Measurements from ENCODE around the gene KREMEN2. TPM values are rescaled to one million over a fixed set of nuclear protein-coding genes. Genes with fewer than 3 reads are reported as not detected.

Gene KREMEN2
- total and polyA plus RNA-seq, 2 of the 4 experiments (the other 2 are of a cell fraction) = 0.03 TPM; not detected in 1

DNA sequence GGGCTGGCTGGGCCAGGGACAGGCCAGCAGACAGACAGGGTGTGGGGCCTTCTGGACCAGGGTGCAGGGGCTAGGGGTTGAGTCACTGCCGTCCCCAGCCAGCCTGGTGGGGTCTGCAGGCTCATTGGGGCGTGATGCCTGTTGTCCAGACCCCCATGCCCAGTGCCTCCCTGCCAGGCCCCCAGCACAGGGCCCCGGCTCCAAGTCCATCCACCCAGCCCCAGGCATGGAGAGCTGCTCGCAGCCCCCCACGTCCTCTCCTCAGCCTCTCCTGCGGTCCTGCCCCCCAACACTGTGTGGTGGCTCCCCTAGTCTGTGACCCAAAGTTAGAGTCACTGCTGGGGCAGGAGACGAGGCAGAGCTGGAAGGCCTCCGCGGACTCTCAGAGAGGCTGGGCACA lies 23.2 kb downstream of the KREMEN2 start:
- no peak overlapping the region for H3K4me3 ChIP-seq (ENCODE audit: insufficient read depth, low read depth, low read length)
- dilution Hi-C loops (cut with HindIII; ENCODE audit: low sequenced_read_pairs, unreplicated experiment) = no loop called here
- H4K8ac ChIP-seq (ENCODE audit: low read depth in 2 of 2, low read length in 2 of 2) = no peak overlapping the region
- H3K9ac ChIP-seq (ENCODE audit: low read depth, low read length) = no peak overlapping the region
- no peak overlapping the region for H3K27ac ChIP-seq (ENCODE audit: insufficient read depth, low read length)
- H3K9me3 ChIP-seq (ENCODE audit: control insufficient read depth, insufficient read depth, low read length) = no peaks in the 10 kb centered on the region
- in situ Hi-C loops (cut with MboI; ENCODE audit: low sequenced_read_pairs) = no loop called here
- TF ChIP-seq MAZ (IDR thresholded peaks at IDR 0.05; ENCODE audit: borderline replicate concordance, low read depth, low read length) (no peak), RFX5 (IDR thresholded peaks at IDR 0.05; ENCODE audit: low read depth, low read length) (no peak), CHD1 (IDR thresholded peaks at IDR 0.05; ENCODE audit: low read depth, low read length) (no peak), ELK1 (IDR thresholded peaks at IDR 0.05; ENCODE audit: borderline replicate concordance, low read depth, low read length) (no peak), POLR2A (IDR thresholded peaks at IDR 0.05; ENCODE audit: low read depth, low read length) (no peak), USF2 (IDR thresholded peaks at IDR 0.05; ENCODE audit: low read depth, low read length) (no peak), FOS (IDR thresholded peaks at IDR 0.05; ENCODE audit: low read depth, low read length) (no peak), CTCF (conservative IDR thresholded peaks at IDR 0.05; ENCODE audit: low read depth, low read length) (no peak), RCOR1 (IDR thresholded peaks at IDR 0.05; ENCODE audit: insufficient replicate concordance, low read length) (no peak), BHLHE40 (IDR thresholded peaks at IDR 0.05; ENCODE audit: low read depth, low read length) (no peak)
- H2BK15ac ChIP-seq (ENCODE audit: low read depth, low read length) = no peak overlapping the region
- no peak overlapping the region for H2AK9ac ChIP-seq (replicated peaks; ENCODE audit: low read depth, low read length, poor library complexity)
- DNase-seq (no peak), ATAC-seq (ENCODE audit: low read depth) (no peak)
- no peak overlapping the region for H3K14ac ChIP-seq (replicated peaks; ENCODE audit: low read depth, low read length)
- ChIA-PET POLR2A (ENCODE audit: unreplicated experiment) (no interaction called here), CTCF (no interaction called here)
- H3K23ac ChIP-seq (ENCODE audit: low read depth, low read length) = no peak overlapping the region
- no peaks in the 10 kb centered on the region for H3K9me1 ChIP-seq (ENCODE audit: insufficient read depth, low read length)
- peaks cover 21% of the 10 kb centered on the region for H3K27me3 ChIP-seq (ENCODE audit: control insufficient read depth, insufficient read depth, low read length)
- no peak overlapping the region for H3K56ac ChIP-seq (ENCODE audit: extremely low read depth, insufficient read depth, low read length)
- H2BK20ac ChIP-seq (ENCODE audit: low read depth, low read length) = no peak overlapping the region
- 33% methylated on average over 5 of the region's 9 CpGs; no CpG with 5 or more reads in 1 of the 2 experiments for WGBS, 2 experiments (ENCODE audit: extremely low coverage in 2 of 2, insufficient read length in 1 of 2)
- no peaks in the 10 kb centered on the region for H3K36me3 ChIP-seq (ENCODE audit: control insufficient read depth, insufficient read depth, low read length)
- no peak overlapping the region for H2AK5ac ChIP-seq (ENCODE audit: low read depth, low read length)
- H3K4ac ChIP-seq (ENCODE audit: low read depth, low read length) = no peak overlapping the region
- H2BK5ac ChIP-seq (ENCODE audit: low read depth, low read length, poor library complexity, severe bottlenecking) = no peak overlapping the region
- H4K20me1 ChIP-seq (ENCODE audit: insufficient read depth, low read length) = no peaks in the 10 kb centered on the region
- H4K91ac ChIP-seq (ENCODE audit: insufficient read depth, low read depth, low read length) = no peak overlapping the region
- no peak overlapping the region for H4K5ac ChIP-seq (ENCODE audit: low read depth, low read length)
- intact Hi-C loops (cut with micrococcal nuclease) = no loop called here
- no TSS peak for BruUV-seq (replicated peaks)
- peaks cover 2% of the 10 kb centered on the region; the same call in 1 of the 2 replicates for H3K4me1 ChIP-seq (ENCODE audit: control insufficient read depth, insufficient read depth, low read length)
- H3K4me2 ChIP-seq (ENCODE audit: low read depth, low read length) = no peak overlapping the region
- H3K18ac ChIP-seq (ENCODE audit: low read depth, low read length) = no peak overlapping the region
- H2BK120ac ChIP-seq (ENCODE audit: low read depth, low read length) = no peak overlapping the region
- H3K79me1 ChIP-seq (ENCODE audit: low read depth in 1 of 2, low read length in 2 of 2) = no peaks in the 10 kb centered on the region
- H2AFZ ChIP-seq (replicated peaks; ENCODE audit: low read length, poor library complexity) = no peak overlapping the region
